ENCODE measurements around the gene HSPA6.
"Not testable (repeated sequence)": the region's sequence is repeated elsewhere in the genome, so short reads cannot be mapped to it uniquely, and the experiment has no call there.

The HSPA6 gene

GRCh38 chr1:161510477-161510876 lies 13.9 kb upstream of the HSPA6 start:
- H3K4me3 ChIP-seq (ENCODE audit: low read depth, low read length, poor library complexity, severe bottlenecking) = no peak overlapping the region
- H3K4me1 ChIP-seq (ENCODE audit: insufficient read depth, low read length, severe bottlenecking) = no peaks in the 10 kb centered on the region
- H3K4me2 ChIP-seq (ENCODE audit: low read length) = no peak overlapping the region
- no peak overlapping the region for H3K27ac ChIP-seq (ENCODE audit: low read depth, low read length, poor library complexity, severe bottlenecking)
- H2AFZ ChIP-seq (ENCODE audit: low read length) = no peak overlapping the region
- H3K9ac ChIP-seq (ENCODE audit: low read length) = no peak overlapping the region
- TF ChIP-seq CTCF (IDR thresholded peaks at IDR 0.05; ENCODE audit: low read length) (no peak), EZH2 (IDR thresholded peaks at IDR 0.05; ENCODE audit: borderline replicate concordance, low read length) (no peak)
- H3K27me3 ChIP-seq (ENCODE audit: insufficient read depth, low read length) = no peaks in the 10 kb centered on the region
- no peaks in the 10 kb centered on the region for H3K9me3 ChIP-seq (ENCODE audit: low read length)
- H3K9me2 ChIP-seq (ENCODE audit: low read depth, low read length) = no peaks in the 10 kb centered on the region
- no peaks in the 10 kb centered on the region for H4K20me1 ChIP-seq (ENCODE audit: insufficient read depth, low read length)
- no peaks in the 10 kb centered on the region for H3K79me2 ChIP-seq (ENCODE audit: insufficient read depth, low read length)
- no peaks in the 10 kb centered on the region for H3F3A ChIP-seq (ENCODE audit: insufficient read depth, low read length)
- no peaks in the 10 kb centered on the region for H3K36me3 ChIP-seq (ENCODE audit: insufficient read depth, low read length)

DNA sequence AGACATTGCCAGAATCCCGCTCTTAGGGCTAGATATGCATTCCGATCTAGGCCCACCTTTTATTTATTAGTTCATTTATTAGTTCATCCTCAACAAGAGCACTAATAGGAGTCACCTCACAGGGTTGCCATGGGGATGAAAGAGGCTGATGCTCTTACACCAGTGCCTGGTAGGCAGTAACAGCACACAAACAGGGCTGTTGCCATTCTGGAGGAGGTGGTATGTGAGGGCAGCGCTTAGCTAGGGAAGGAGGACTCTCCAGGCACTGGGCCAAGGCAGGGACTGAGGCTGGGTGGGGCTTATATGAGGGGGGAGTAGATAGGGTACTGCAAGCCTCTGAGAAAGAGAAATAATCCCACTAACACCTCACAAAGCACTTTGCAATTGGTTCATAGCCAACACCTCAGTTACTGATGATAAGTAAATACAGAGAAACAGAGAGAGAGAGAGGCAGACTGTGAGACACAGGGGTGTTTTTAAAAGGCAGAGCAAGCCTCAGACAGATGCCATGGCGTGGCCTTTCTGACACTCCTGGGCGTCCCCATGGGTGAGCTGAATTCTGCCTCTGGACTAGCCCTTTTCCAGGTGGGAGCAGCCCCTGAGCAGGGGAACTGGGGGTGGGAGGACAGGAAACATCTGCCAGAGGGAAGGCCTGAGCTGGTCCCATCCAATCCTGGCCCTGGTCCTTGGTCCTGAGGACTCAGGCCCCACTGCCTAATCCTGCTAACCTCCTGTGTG lies 13.2 kb upstream of the HSPA6 start:
- H4K20me1 ChIP-seq (ENCODE audit: insufficient read depth, low read length) = no peaks in the 10 kb centered on the region
- no peak overlapping the region for H3K27ac ChIP-seq (ENCODE audit: low read depth, low read length, poor library complexity, severe bottlenecking)
- H2AFZ ChIP-seq (ENCODE audit: low read length) = no peak overlapping the region
- H3K79me2 ChIP-seq (ENCODE audit: insufficient read depth, low read length) = no peaks in the 10 kb centered on the region
- no peaks in the 10 kb centered on the region for H3K9me2 ChIP-seq (ENCODE audit: low read depth, low read length)
- H3K9ac ChIP-seq (ENCODE audit: low read length) = no peak overlapping the region
- no peaks in the 10 kb centered on the region for H3K27me3 ChIP-seq (ENCODE audit: insufficient read depth, low read length)
- H3F3A ChIP-seq (ENCODE audit: insufficient read depth, low read length) = no peaks in the 10 kb centered on the region
- H3K36me3 ChIP-seq (ENCODE audit: insufficient read depth, low read length) = no peaks in the 10 kb centered on the region
- H3K4me3 ChIP-seq (ENCODE audit: low read depth, low read length, poor library complexity, severe bottlenecking) = no peak overlapping the region
- TF ChIP-seq EZH2 (IDR thresholded peaks at IDR 0.05; ENCODE audit: borderline replicate concordance, low read length) (no peak), CTCF (IDR thresholded peaks at IDR 0.05; ENCODE audit: low read length) (no peak)
- no peak overlapping the region for H3K4me2 ChIP-seq (ENCODE audit: low read length)
- no peaks in the 10 kb centered on the region for H3K9me3 ChIP-seq (ENCODE audit: low read length)
- no peaks in the 10 kb centered on the region for H3K4me1 ChIP-seq (ENCODE audit: insufficient read depth, low read length, severe bottlenecking)

GRCh38 chr1:161511756-161512060 lies 12.6 kb upstream of the HSPA6 start:
- Histone ChIP-seq H3K79me2 (ENCODE audit: insufficient read depth, low read length) (no peaks in the 10 kb centered on the region), H3K4me2 (ENCODE audit: low read length) (no peak overlapping the region), H3K27ac (ENCODE audit: low read depth, low read length, poor library complexity, severe bottlenecking) (no peak overlapping the region), H3K36me3 (ENCODE audit: insufficient read depth, low read length) (no peaks in the 10 kb centered on the region), H3K9ac (ENCODE audit: low read length) (no peak overlapping the region), H3K4me3 (ENCODE audit: low read depth, low read length, poor library complexity, severe bottlenecking) (no peak overlapping the region), H4K20me1 (ENCODE audit: insufficient read depth, low read length) (no peaks in the 10 kb centered on the region), H3K9me2 (ENCODE audit: low read depth, low read length) (no peaks in the 10 kb centered on the region), H3F3A (ENCODE audit: insufficient read depth, low read length) (no peaks in the 10 kb centered on the region), H2AFZ (ENCODE audit: low read length) (no peak overlapping the region), H3K4me1 (ENCODE audit: insufficient read depth, low read length, severe bottlenecking) (no peaks in the 10 kb centered on the region), H3K9me3 (ENCODE audit: low read length) (no peaks in the 10 kb centered on the region), H3K27me3 (ENCODE audit: insufficient read depth, low read length) (no peaks in the 10 kb centered on the region)
- TF ChIP-seq CTCF (IDR thresholded peaks at IDR 0.05; ENCODE audit: low read length) (no peak), EZH2 (IDR thresholded peaks at IDR 0.05; ENCODE audit: borderline replicate concordance, low read length) (no peak)

DNA sequence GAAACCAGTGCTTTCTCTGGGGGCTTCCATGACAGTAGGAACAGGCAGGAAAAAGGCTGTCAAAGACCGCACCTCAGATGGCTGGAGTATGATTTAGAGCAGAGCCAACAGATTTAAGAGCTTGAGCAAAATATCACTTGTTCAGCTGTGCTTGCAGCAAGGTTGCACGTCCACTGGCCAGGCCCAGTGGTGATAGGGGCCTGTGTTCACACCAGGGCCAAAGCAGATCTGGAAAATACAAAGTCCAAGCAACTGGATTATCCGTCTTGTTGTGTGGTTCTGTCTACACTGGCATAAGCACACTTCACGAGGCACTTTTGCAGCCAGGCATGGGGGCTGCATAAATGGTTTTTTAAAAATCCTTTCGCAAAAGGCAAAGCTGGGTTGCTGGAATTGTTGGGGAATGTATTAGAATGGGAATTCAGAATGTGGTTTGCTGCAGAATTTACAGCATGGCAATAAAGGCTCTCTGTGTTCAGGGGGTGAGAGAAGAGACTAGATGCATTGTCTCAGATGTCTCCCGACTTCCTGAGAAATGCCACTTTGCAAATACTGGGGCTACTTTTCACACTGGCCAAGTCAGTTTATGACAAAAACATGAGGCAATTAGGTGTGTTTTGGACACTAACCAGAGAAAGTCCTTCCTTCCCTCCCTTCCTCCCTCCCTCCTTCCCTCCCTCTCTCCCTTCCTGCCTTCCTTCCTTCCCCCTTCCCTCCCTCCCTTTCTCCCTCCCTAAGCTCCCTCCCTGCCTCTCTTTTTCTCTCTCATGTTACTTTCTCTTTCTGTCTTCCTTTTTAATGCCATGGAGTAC lies 11.5 kb upstream of the HSPA6 start:
- not testable (repeated sequence) for H3K79me2 ChIP-seq (ENCODE audit: insufficient read depth, low read length); H3K4me2 ChIP-seq (ENCODE audit: low read length); H3K9me2 ChIP-seq (ENCODE audit: low read depth, low read length); H3K9ac ChIP-seq (ENCODE audit: low read length); H3K27me3 ChIP-seq (ENCODE audit: insufficient read depth, low read length); H3K4me1 ChIP-seq (ENCODE audit: insufficient read depth, low read length, severe bottlenecking); H3K27ac ChIP-seq (ENCODE audit: low read depth, low read length, poor library complexity, severe bottlenecking); H3K36me3 ChIP-seq (ENCODE audit: insufficient read depth, low read length); H4K20me1 ChIP-seq (ENCODE audit: insufficient read depth, low read length); H2AFZ ChIP-seq (ENCODE audit: low read length); H3K4me3 ChIP-seq (ENCODE audit: low read depth, low read length, poor library complexity, severe bottlenecking); H3F3A ChIP-seq (ENCODE audit: insufficient read depth, low read length); H3K9me3 ChIP-seq (ENCODE audit: low read length)

DNA sequence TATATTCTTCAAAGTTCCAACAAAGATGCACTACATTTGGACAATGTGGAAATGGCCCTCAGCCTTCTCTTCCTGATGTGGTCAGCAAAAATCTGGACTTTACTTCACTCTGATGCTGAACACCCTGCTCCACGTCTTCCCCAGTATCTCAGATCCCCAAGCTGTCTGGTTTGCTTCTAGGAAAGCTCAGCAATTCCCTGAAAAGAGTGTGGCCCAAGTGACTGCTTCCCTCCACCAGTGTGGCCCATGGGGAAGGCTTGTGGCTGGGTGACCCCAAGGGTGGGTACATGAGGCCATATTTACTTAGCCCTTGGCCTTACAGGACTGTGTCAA lies 10.9 kb upstream of the HSPA6 start:
- not testable (repeated sequence) for H3F3A ChIP-seq (ENCODE audit: insufficient read depth, low read length); H3K4me1 ChIP-seq (ENCODE audit: insufficient read depth, low read length, severe bottlenecking); H3K4me2 ChIP-seq (ENCODE audit: low read length); H3K9me3 ChIP-seq (ENCODE audit: low read length); H4K20me1 ChIP-seq (ENCODE audit: insufficient read depth, low read length); H3K4me3 ChIP-seq (ENCODE audit: low read depth, low read length, poor library complexity, severe bottlenecking); H3K79me2 ChIP-seq (ENCODE audit: insufficient read depth, low read length); H3K27me3 ChIP-seq (ENCODE audit: insufficient read depth, low read length); H2AFZ ChIP-seq (ENCODE audit: low read length); H3K9ac ChIP-seq (ENCODE audit: low read length); H3K27ac ChIP-seq (ENCODE audit: low read depth, low read length, poor library complexity, severe bottlenecking); H3K36me3 ChIP-seq (ENCODE audit: insufficient read depth, low read length); H3K9me2 ChIP-seq (ENCODE audit: low read depth, low read length)
